GM23338 (cell line): ENCODE results near the gene SLC38A9. TPM values are rescaled to one million over a fixed set of nuclear protein-coding genes. Genes with fewer than 3 reads are reported as not detected.

Experiments
- ATAC-seq: fragments of 200-7000 bp; cut with Tn5 transposase; 3 replicates; pipeline ENCODE4 v1.9.1; 2020
- DNase-seq: peaks from one replicate; pipeline ENCODE4 v3.0.0-alpha.2; 2015; ENCODE audit warnings: low spot score
- H2AFZ ChIP-seq: fragments of 200-600 bp; sonication (generic); 2 replicates; pipeline ENCODE4 v1.8.0; 2016; ENCODE audit warnings: antibody characterized with exemption, mild to moderate bottlenecking, moderate library complexity
- H3F3A ChIP-seq: fragments of 200-600 bp; sonication (generic); replicated peaks from 2 replicates; pipeline ENCODE4 v1.8.0; 2017; ENCODE audit warnings: antibody characterized with exemption, mixed run types, low read depth
- H3K27ac ChIP-seq: fragments of 200-600 bp; sonication (generic); 2 replicates; pipeline ENCODE4 v1.6.1; 2016; ENCODE audit warnings: low read depth
- H3K27me3 ChIP-seq: fragments of 200-600 bp; sonication (generic); 2 replicates; pipeline ENCODE4 v1.8.0; 2016; ENCODE audit warnings: mild to moderate bottlenecking, mixed run types, moderate library complexity; ENCODE audit not compliant: insufficient read depth
- H3K36me3 ChIP-seq: fragments of 200-600 bp; sonication (generic); 2 replicates; pipeline ENCODE4 v1.8.0; 2016; ENCODE audit warnings: mild to moderate bottlenecking; ENCODE audit not compliant: insufficient read depth
- H3K4me1 ChIP-seq: fragments of 200-600 bp; sonication (generic); 2 replicates; pipeline ENCODE4 v1.8.0; 2016; ENCODE audit warnings: mild to moderate bottlenecking, moderate library complexity; ENCODE audit not compliant: insufficient read depth
- H3K4me2 ChIP-seq: fragments of 200-600 bp; sonication (generic); 2 replicates; pipeline ENCODE4 v1.7.1; 2017; ENCODE audit warnings: mixed run types
- H3K4me3 ChIP-seq: fragments of 200-600 bp; sonication (generic); 2 replicates; pipeline ENCODE4 v1.6.1; 2016; ENCODE audit warnings: mixed run types
- H3K79me2 ChIP-seq: fragments of 200-600 bp; sonication (generic); replicated peaks from 2 replicates; pipeline ENCODE4 v1.8.0; 2017; ENCODE audit warnings: mild to moderate bottlenecking; ENCODE audit not compliant: insufficient read depth
- H3K9me2 ChIP-seq: fragments of 200-600 bp; sonication (generic); 2 replicates; pipeline ENCODE4 v1.8.0; 2017; ENCODE audit not compliant: insufficient read depth
- H4K20me1 ChIP-seq: fragments of 200-600 bp; sonication (generic); replicated peaks from 2 replicates; pipeline ENCODE4 v1.8.0; 2017; ENCODE audit warnings: mild to moderate bottlenecking; ENCODE audit not compliant: insufficient read depth
- H3K27ac Mint-ChIP-seq: 2 replicates; pipeline ENCODE4 v1.8.0; 2020; ENCODE audit warnings: inconsistent platforms, mild to moderate bottlenecking, moderate library complexity, mixed read lengths
- H3K27me3 Mint-ChIP-seq: 3 replicates; pipeline ENCODE4 v1.8.0; 2022; ENCODE audit warnings: low read depth, mild to moderate bottlenecking, moderate library complexity, mixed read lengths, inconsistent platforms; ENCODE audit not compliant: insufficient read depth, poor library complexity
- H3K36me3 Mint-ChIP-seq: 3 replicates; pipeline ENCODE4 v1.8.0; 2021; ENCODE audit warnings: low read depth, mild to moderate bottlenecking, inconsistent platforms, moderate library complexity, mixed read lengths
- H3K4me1 Mint-ChIP-seq: 3 replicates; pipeline ENCODE4 v1.8.0; 2020; ENCODE audit warnings: mild to moderate bottlenecking, inconsistent platforms, mixed read lengths
- H3K4me3 Mint-ChIP-seq: 3 replicates; pipeline ENCODE4 v1.8.0; 2021; ENCODE audit warnings: moderate library complexity, mild to moderate bottlenecking, inconsistent platforms, mixed read lengths
- H3K9me3 Mint-ChIP-seq: 3 replicates; pipeline ENCODE4 v1.8.0; 2020; ENCODE audit warnings: moderate library complexity, mild to moderate bottlenecking, inconsistent platforms, mixed read lengths
- CREB1 ChIP-seq: fragments of 250-450 bp; sonication (Bioruptor Pico); IDR thresholded peaks from 2 replicates; pipeline ENCODE4 v1.5.0; 2020; ENCODE audit warnings: low read depth, mild to moderate bottlenecking, moderate library complexity
- EZH2 ChIP-seq: fragments of 200-600 bp; sonication (generic); IDR thresholded peaks from one replicate; pipeline ENCODE4 v1.8.0; 2017; ENCODE audit warnings: antibody characterized with exemption, mild to moderate bottlenecking, low read depth; ENCODE audit not compliant: unreplicated experiment
- EZH2phosphoT487 ChIP-seq: fragments of 200-600 bp; sonication (generic); IDR thresholded peaks from one replicate; pipeline ENCODE4 v1.8.1; 2018; ENCODE audit warnings: antibody characterized with exemption; ENCODE audit not compliant: unreplicated experiment
- JUNB ChIP-seq: IDR thresholded peaks from one replicate; pipeline ENCODE4 v1.6.1; 2016; ENCODE audit warnings: antibody characterized with exemption; ENCODE audit not compliant: unreplicated experiment
- NANOG ChIP-seq: IDR thresholded peaks from 2 replicates; pipeline ENCODE4 v1.6.1; 2016; ENCODE audit warnings: antibody characterized with exemption, borderline replicate concordance
- POLR2AphosphoS5 ChIP-seq: IDR thresholded peaks from 2 replicates; pipeline ENCODE4 v1.6.1; 2016; ENCODE audit warnings: antibody characterized with exemption, low read depth
- STAT1 ChIP-seq: IDR thresholded peaks from one replicate; pipeline ENCODE4 v1.6.1; 2016; ENCODE audit warnings: antibody characterized with exemption; ENCODE audit not compliant: unreplicated experiment
- ZNF114 ChIP-seq: fragments of 250-450 bp; sonication (Bioruptor Pico); IDR thresholded peaks from 2 replicates; pipeline ENCODE4 v1.5.0; 2020; ENCODE audit warnings: mild to moderate bottlenecking, moderate library complexity
- ZNF331 ChIP-seq: fragments of 250-450 bp; sonication (Bioruptor Pico); IDR thresholded peaks from 2 replicates; pipeline ENCODE4 v1.5.0; 2020; ENCODE audit warnings: low read depth, mild to moderate bottlenecking, moderate library complexity
- polyA plus RNA-seq: library from polyadenylated mRNA; unstranded; fragments of >200 nt; fragmentation: Nextera tagmentation; extraction: Ambion mirVana; gene quantifications from 2 replicates; pipeline ENCODE4 v1.2.1, GENCODE V29; 2016
- total RNA-seq: library from RNA; depleted of rRNA; stranded (reverse); fragments of >200 nt; shearing (Covaris generic); gene quantifications from 2 replicates; pipeline ENCODE4 v1.2.3, GENCODE V29; 2014
- TF ChIP-seq, protein P1 (sequence below), 2 experiments: fragments of 200-600 bp in 1 of 2; sonication (generic) in 1 of 2; conservative IDR thresholded peaks; 2 replicates each; pipeline versions ENCODE4 v1.5.1 to v1.6.1; 2016 to 2017; ENCODE audit warnings: antibody characterized with exemption in 2 of 2, low read depth in 2 of 2, mild to moderate bottlenecking in 2 of 2, moderate library complexity in 1 of 2
- TF ChIP-seq, protein P2 (sequence below): IDR thresholded peaks from one replicate; pipeline ENCODE4 v1.6.1; 2018; ENCODE audit warnings: antibody characterized with exemption; ENCODE audit not compliant: unreplicated experiment
- TF ChIP-seq, protein P3 (sequence below): fragments of 250-450 bp; sonication (Bioruptor Pico); IDR thresholded peaks from 2 replicates; pipeline ENCODE4 v1.5.0; 2020; ENCODE audit warnings: mild to moderate bottlenecking, moderate library complexity
- TF ChIP-seq, protein P4 (sequence below): IDR thresholded peaks from 2 replicates; pipeline ENCODE4 v1.6.1; 2016; ENCODE audit warnings: antibody characterized with exemption

SLC38A9 gene
- total and polyA plus RNA-seq, 2 experiments from 2014 or later, result 30.8 to 64.8 TPM

GRCh38 chr5:55577353-55578060 lies 134.6 kb downstream of the SLC38A9 start:
- no peak for TF ChIP-seq STAT1
- TF ChIP-seq, protein P1, sequence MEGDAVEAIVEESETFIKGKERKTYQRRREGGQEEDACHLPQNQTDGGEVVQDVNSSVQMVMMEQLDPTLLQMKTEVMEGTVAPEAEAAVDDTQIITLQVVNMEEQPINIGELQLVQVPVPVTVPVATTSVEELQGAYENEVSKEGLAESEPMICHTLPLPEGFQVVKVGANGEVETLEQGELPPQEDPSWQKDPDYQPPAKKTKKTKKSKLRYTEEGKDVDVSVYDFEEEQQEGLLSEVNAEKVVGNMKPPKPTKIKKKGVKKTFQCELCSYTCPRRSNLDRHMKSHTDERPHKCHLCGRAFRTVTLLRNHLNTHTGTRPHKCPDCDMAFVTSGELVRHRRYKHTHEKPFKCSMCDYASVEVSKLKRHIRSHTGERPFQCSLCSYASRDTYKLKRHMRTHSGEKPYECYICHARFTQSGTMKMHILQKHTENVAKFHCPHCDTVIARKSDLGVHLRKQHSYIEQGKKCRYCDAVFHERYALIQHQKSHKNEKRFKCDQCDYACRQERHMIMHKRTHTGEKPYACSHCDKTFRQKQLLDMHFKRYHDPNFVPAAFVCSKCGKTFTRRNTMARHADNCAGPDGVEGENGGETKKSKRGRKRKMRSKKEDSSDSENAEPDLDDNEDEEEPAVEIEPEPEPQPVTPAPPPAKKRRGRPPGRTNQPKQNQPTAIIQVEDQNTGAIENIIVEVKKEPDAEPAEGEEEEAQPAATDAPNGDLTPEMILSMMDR (conservative IDR thresholded peaks at IDR 0.05; ENCODE audit: low read depth in 2 of 2), result no peak
- TF ChIP-seq, protein P2, sequence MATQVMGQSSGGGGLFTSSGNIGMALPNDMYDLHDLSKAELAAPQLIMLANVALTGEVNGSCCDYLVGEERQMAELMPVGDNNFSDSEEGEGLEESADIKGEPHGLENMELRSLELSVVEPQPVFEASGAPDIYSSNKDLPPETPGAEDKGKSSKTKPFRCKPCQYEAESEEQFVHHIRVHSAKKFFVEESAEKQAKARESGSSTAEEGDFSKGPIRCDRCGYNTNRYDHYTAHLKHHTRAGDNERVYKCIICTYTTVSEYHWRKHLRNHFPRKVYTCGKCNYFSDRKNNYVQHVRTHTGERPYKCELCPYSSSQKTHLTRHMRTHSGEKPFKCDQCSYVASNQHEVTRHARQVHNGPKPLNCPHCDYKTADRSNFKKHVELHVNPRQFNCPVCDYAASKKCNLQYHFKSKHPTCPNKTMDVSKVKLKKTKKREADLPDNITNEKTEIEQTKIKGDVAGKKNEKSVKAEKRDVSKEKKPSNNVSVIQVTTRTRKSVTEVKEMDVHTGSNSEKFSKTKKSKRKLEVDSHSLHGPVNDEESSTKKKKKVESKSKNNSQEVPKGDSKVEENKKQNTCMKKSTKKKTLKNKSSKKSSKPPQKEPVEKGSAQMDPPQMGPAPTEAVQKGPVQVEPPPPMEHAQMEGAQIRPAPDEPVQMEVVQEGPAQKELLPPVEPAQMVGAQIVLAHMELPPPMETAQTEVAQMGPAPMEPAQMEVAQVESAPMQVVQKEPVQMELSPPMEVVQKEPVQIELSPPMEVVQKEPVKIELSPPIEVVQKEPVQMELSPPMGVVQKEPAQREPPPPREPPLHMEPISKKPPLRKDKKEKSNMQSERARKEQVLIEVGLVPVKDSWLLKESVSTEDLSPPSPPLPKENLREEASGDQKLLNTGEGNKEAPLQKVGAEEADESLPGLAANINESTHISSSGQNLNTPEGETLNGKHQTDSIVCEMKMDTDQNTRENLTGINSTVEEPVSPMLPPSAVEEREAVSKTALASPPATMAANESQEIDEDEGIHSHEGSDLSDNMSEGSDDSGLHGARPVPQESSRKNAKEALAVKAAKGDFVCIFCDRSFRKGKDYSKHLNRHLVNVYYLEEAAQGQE, result no peak
- no peak for TF ChIP-seq NANOG
- no peak for TF ChIP-seq ZNF331 (CRISPR knock-in tag)
- TF ChIP-seq ZNF114 (CRISPR knock-in tag), result no peak
- TF ChIP-seq, protein P3, sequence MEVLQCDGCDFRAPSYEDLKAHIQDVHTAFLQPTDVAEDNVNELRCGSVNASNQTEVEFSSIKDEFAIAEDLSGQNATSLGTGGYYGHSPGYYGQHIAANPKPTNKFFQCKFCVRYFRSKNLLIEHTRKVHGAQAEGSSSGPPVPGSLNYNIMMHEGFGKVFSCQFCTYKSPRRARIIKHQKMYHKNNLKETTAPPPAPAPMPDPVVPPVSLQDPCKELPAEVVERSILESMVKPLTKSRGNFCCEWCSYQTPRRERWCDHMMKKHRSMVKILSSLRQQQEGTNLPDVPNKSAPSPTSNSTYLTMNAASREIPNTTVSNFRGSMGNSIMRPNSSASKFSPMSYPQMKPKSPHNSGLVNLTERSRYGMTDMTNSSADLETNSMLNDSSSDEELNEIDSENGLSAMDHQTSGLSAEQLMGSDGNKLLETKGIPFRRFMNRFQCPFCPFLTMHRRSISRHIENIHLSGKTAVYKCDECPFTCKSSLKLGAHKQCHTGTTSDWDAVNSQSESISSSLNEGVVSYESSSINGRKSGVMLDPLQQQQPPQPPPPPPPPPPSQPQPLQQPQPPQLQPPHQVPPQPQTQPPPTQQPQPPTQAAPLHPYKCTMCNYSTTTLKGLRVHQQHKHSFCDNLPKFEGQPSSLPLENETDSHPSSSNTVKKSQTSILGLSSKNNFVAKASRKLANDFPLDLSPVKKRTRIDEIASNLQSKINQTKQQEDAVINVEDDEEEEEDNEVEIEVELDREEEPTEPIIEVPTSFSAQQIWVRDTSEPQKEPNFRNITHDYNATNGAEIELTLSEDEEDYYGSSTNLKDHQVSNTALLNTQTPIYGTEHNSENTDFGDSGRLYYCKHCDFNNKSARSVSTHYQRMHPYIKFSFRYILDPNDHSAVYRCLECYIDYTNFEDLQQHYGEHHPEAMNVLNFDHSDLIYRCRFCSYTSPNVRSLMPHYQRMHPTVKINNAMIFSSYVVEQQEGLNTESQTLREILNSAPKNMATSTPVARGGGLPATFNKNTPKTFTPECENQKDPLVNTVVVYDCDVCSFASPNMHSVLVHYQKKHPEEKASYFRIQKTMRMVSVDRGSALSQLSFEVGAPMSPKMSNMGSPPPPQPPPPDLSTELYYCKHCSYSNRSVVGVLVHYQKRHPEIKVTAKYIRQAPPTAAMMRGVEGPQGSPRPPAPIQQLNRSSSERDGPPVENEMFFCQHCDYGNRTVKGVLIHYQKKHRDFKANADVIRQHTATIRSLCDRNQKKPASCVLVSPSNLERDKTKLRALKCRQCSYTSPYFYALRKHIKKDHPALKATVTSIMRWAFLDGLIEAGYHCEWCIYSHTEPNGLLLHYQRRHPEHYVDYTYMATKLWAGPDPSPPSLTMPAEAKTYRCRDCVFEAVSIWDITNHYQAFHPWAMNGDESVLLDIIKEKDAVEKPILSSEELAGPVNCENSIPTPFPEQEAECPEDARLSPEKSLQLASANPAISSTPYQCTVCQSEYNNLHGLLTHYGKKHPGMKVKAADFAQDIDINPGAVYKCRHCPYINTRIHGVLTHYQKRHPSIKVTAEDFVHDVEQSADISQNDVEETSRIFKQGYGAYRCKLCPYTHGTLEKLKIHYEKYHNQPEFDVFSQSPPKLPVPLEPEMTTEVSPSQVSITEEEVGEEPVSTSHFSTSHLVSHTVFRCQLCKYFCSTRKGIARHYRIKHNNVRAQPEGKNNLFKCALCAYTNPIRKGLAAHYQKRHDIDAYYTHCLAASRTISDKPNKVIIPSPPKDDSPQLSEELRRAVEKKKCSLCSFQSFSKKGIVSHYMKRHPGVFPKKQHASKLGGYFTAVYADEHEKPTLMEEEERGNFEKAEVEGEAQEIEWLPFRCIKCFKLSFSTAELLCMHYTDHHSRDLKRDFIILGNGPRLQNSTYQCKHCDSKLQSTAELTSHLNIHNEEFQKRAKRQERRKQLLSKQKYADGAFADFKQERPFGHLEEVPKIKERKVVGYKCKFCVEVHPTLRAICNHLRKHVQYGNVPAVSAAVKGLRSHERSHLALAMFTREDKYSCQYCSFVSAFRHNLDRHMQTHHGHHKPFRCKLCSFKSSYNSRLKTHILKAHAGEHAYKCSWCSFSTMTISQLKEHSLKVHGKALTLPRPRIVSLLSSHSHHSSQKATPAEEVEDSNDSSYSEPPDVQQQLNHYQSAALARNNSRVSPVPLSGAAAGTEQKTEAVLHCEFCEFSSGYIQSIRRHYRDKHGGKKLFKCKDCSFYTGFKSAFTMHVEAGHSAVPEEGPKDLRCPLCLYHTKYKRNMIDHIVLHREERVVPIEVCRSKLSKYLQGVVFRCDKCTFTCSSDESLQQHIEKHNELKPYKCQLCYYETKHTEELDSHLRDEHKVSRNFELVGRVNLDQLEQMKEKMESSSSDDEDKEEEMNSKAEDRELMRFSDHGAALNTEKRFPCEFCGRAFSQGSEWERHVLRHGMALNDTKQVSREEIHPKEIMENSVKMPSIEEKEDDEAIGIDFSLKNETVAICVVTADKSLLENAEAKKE (CRISPR knock-in tag), result no peak
- TF ChIP-seq, protein P4, sequence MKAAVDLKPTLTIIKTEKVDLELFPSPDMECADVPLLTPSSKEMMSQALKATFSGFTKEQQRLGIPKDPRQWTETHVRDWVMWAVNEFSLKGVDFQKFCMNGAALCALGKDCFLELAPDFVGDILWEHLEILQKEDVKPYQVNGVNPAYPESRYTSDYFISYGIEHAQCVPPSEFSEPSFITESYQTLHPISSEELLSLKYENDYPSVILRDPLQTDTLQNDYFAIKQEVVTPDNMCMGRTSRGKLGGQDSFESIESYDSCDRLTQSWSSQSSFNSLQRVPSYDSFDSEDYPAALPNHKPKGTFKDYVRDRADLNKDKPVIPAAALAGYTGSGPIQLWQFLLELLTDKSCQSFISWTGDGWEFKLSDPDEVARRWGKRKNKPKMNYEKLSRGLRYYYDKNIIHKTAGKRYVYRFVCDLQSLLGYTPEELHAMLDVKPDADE, result no peak
- TF ChIP-seq EZH2phosphoT487, result no peak
- TF ChIP-seq JUNB, result no peak
- TF ChIP-seq CREB1, result no peak
- TF ChIP-seq POLR2AphosphoS5, result no peak
- TF ChIP-seq EZH2, result no peak
- Histone ChIP-seq H3F3A (0 out of 2 replicates have a peak, but pooled peaks cover 2% of the 10 kb centered on the region), H3K4me2 (no peak overlapping the region), H3K27me3 (no peaks in the 10 kb centered on the region), H3K9me2 (no peaks in the 10 kb centered on the region), H3K36me3 (no peaks in the 10 kb centered on the region), H3K4me3 (no peak overlapping the region), H4K20me1 (no peaks in the 10 kb centered on the region), H3K4me1 (peaks cover 34% of the 10 kb centered on the region), H3K79me2 (no peaks in the 10 kb centered on the region), H2AFZ (peak overlapping the region; percentile 85; the same call in 1 of the 2 replicates), H3K27ac (no peak overlapping the region)
- H3K4me1 Mint-ChIP-seq, result peaks cover 18% of the 10 kb centered on the region
- H3K9me3 Mint-ChIP-seq, result no peaks in the 10 kb centered on the region
- no peak overlapping the region for H3K4me3 Mint-ChIP-seq
- no peak for ATAC-seq
- no peaks in the 10 kb centered on the region for H3K36me3 Mint-ChIP-seq
- peak overlapping the region; percentile 21; the same call in 1 of the 2 replicates for H3K27ac Mint-ChIP-seq
- peaks cover 3% of the 10 kb centered on the region for H3K27me3 Mint-ChIP-seq
- no peak for DNase-seq
